HG02973 (cell line): ENCODE results near the gene COL4A2.

ENCODE experiments used
- ATAC-seq: cut with Tn5 transposase; IDR thresholded peaks from one replicate; pipeline ENCODE4 v1.9.1; 2021; ENCODE audit warnings: moderate library complexity; ENCODE audit not compliant: unreplicated experiment

Gene COL4A2

GRCh38 chr13:110289174-110289573 lies 17.9 kb upstream of the COL4A2 start:
- ATAC-seq: no peak

GRCh38 chr13:110289661-110290060 lies 17.4 kb upstream of the COL4A2 start:
- ATAC-seq: no peak

- no peak for ATAC-seq
Observed at GRCh38 chr13:110290153-110290552, 16.9 kb upstream of the COL4A2 start.

- ATAC-seq: no peak
Observed at GRCh38 chr13:110290826-110291225, 16.3 kb upstream of the COL4A2 start.

- ATAC-seq: no peak
Observed at GRCh38 chr13:110291286-110291685, 15.8 kb upstream of the COL4A2 start.

GRCh38 chr13:110293037-110293436 lies 14.0 kb upstream of the COL4A2 start:
- ATAC-seq: no peak

- ATAC-seq: no peak
Observed at GRCh38 chr13:110293649-110294048, 13.4 kb upstream of the COL4A2 start.

- ATAC-seq: no peak
Observed at GRCh38 chr13:110294146-110294545, 12.9 kb upstream of the COL4A2 start.

- no peak for ATAC-seq
Observed at GRCh38 chr13:110294622-110295021, 12.5 kb upstream of the COL4A2 start.

GRCh38 chr13:110297011-110297410 lies 10.1 kb upstream of the COL4A2 start:
- ATAC-seq: no peak

GRCh38 chr13:110297766-110298504 lies 9.1 kb upstream of the COL4A2 start:
- no peak for ATAC-seq

GRCh38 chr13:110298505-110299282 lies 8.4 kb upstream of the COL4A2 start:
- ATAC-seq: no peak

GRCh38 chr13:110299283-110299840 lies 7.7 kb upstream of the COL4A2 start:
- ATAC-seq: no peak

- ATAC-seq: no peak
Observed at GRCh38 chr13:110300090-110300815, 6.8 kb upstream of the COL4A2 start.

- no peak for ATAC-seq
Observed at GRCh38 chr13:110301083-110301482, 6.0 kb upstream of the COL4A2 start.

GRCh38 chr13:110301606-110302553 lies 5.2 kb upstream of the COL4A2 start:
- ATAC-seq: no peak

- ATAC-seq: no peak
Observed at GRCh38 chr13:110302997-110303396, 4.1 kb upstream of the COL4A2 start.

- no peak for ATAC-seq
Observed at GRCh38 chr13:110303644-110304043, 3.4 kb upstream of the COL4A2 start.

- no peak for ATAC-seq
Observed at GRCh38 chr13:110304256-110304655, 2.8 kb upstream of the COL4A2 start.

- ATAC-seq: no peak
Observed at GRCh38 chr13:110305001-110305400, 2.1 kb upstream of the COL4A2 start.
